Liver (tissue), 3 donors: ENCODE data around the gene PKP3.

Source experiments
- RAD21 ChIP-seq, 2 donors: IDR thresholded peaks; 2 replicates each; pipeline ENCODE4 v1.6.1; 2016; ENCODE audit warnings: antibody characterized with exemption in 2 of 2, mild to moderate bottlenecking in 2 of 2
- TAF1 ChIP-seq: conservative IDR thresholded peaks from 2 replicates; pipeline ENCODE4 v1.6.1; 2016; ENCODE audit warnings: antibody characterized with exemption, mild to moderate bottlenecking
- TF ChIP-seq, protein P1 (sequence below): fragments of 150-350 bp; IDR thresholded peaks from 2 replicates; pipeline ENCODE4 v1.5.1; 2017; ENCODE audit warnings: improper control_type of control experiment, low read depth, low read length; ENCODE audit not compliant: missing input control
- TF ChIP-seq, protein P2 (sequence below): IDR thresholded peaks from 2 replicates; pipeline ENCODE4 v1.6.1; 2016; ENCODE audit warnings: antibody characterized with exemption, mild to moderate bottlenecking
- TF ChIP-seq, protein P3 (sequence below): IDR thresholded peaks from 2 replicates; pipeline ENCODE4 v1.6.1; 2016; ENCODE audit warnings: antibody characterized with exemption
- donor health status: healthy.
- donor health status: healthy.

DNA sequence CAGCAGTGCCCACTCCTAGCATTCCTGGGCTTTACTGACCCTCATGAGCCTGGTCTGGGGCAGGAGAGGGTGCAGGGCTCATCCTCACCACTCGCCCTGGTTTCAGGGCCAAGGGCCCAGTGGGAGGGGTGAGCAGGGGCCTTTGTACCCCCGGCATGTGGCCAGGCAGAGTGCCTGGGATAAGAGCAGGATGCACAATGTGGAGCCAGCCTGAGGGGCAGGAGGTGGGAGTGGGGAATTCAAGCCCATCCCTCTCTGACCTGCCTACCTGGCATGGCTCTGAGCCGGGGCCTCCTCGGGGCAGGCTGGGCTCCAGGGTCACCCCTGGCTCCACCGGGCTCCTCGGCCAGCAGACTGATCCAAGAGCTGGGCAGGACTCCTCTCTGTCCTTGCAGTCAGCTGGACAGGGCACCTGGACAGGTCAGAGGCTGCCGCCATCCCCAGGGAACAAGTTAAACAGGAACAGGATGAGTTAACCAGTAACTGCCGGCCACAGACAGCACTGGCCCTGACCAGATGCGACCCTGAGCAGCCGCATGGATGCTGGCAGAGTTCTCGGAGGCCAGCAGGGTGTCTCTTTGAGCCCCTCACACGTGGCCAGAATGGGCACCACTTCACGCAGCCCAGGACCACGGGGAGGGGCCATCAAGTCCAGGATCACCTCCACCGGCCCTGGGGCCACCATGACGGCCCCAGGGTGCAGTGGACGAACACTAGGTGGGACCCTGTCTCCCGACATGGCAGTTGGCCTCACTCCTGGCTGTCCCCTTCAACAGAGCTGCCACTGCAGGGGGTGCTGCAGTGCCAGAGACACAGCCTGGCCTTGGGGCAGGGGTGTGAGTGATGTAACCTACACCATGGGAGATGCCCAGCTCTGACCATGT lies 15.8 kb downstream of the PKP3 start:
- no peak for TF ChIP-seq TAF1
- TF ChIP-seq, protein P1, sequence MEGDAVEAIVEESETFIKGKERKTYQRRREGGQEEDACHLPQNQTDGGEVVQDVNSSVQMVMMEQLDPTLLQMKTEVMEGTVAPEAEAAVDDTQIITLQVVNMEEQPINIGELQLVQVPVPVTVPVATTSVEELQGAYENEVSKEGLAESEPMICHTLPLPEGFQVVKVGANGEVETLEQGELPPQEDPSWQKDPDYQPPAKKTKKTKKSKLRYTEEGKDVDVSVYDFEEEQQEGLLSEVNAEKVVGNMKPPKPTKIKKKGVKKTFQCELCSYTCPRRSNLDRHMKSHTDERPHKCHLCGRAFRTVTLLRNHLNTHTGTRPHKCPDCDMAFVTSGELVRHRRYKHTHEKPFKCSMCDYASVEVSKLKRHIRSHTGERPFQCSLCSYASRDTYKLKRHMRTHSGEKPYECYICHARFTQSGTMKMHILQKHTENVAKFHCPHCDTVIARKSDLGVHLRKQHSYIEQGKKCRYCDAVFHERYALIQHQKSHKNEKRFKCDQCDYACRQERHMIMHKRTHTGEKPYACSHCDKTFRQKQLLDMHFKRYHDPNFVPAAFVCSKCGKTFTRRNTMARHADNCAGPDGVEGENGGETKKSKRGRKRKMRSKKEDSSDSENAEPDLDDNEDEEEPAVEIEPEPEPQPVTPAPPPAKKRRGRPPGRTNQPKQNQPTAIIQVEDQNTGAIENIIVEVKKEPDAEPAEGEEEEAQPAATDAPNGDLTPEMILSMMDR, result no peak
- TF ChIP-seq, protein P2, sequence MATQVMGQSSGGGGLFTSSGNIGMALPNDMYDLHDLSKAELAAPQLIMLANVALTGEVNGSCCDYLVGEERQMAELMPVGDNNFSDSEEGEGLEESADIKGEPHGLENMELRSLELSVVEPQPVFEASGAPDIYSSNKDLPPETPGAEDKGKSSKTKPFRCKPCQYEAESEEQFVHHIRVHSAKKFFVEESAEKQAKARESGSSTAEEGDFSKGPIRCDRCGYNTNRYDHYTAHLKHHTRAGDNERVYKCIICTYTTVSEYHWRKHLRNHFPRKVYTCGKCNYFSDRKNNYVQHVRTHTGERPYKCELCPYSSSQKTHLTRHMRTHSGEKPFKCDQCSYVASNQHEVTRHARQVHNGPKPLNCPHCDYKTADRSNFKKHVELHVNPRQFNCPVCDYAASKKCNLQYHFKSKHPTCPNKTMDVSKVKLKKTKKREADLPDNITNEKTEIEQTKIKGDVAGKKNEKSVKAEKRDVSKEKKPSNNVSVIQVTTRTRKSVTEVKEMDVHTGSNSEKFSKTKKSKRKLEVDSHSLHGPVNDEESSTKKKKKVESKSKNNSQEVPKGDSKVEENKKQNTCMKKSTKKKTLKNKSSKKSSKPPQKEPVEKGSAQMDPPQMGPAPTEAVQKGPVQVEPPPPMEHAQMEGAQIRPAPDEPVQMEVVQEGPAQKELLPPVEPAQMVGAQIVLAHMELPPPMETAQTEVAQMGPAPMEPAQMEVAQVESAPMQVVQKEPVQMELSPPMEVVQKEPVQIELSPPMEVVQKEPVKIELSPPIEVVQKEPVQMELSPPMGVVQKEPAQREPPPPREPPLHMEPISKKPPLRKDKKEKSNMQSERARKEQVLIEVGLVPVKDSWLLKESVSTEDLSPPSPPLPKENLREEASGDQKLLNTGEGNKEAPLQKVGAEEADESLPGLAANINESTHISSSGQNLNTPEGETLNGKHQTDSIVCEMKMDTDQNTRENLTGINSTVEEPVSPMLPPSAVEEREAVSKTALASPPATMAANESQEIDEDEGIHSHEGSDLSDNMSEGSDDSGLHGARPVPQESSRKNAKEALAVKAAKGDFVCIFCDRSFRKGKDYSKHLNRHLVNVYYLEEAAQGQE, result peak; percentile 64
- TF ChIP-seq, protein P3, sequence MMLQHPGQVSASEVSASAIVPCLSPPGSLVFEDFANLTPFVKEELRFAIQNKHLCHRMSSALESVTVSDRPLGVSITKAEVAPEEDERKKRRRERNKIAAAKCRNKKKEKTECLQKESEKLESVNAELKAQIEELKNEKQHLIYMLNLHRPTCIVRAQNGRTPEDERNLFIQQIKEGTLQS, result no peak
- peak in 1 of 2 donors; percentile 67 for TF ChIP-seq RAD21 (IDR thresholded peaks at IDR 0.05)
